Activated naive CD8-positive, alpha-beta T cell treated with anti-CD3 and anti-CD28 coated beads, Interleukin-2, amount 50 U/mL, for 24 hours (primary cell): Measurements from ENCODE around the gene DYSF.

Experiments used
- ATAC-seq: fragments of 150-1000 bp; cut with Tn5 transposase; one replicate; pipeline ENCODE4 v1.10.0; 2021
- DNase-seq: peaks from one replicate; pipeline ENCODE4 v3.0.0; 2021
- H3K27ac Mint-ChIP-seq: one replicate; pipeline ENCODE4 v1.8.0; 2021; ENCODE audit warnings: mild to moderate bottlenecking, mixed read lengths
- H3K27me3 Mint-ChIP-seq: one replicate; pipeline ENCODE4 v1.8.0; 2021; ENCODE audit warnings: mixed read lengths
- H3K36me3 Mint-ChIP-seq: one replicate; pipeline ENCODE4 v1.8.0; 2021; ENCODE audit warnings: low read depth, mixed read lengths
- H3K4me1 Mint-ChIP-seq: one replicate; pipeline ENCODE4 v1.8.0; 2021; ENCODE audit warnings: mixed read lengths
- H3K4me3 Mint-ChIP-seq: one replicate; pipeline ENCODE4 v1.8.0; 2021; ENCODE audit warnings: mild to moderate bottlenecking, moderate library complexity, mixed read lengths
- H3K9me3 Mint-ChIP-seq: one replicate; pipeline ENCODE4 v1.8.0; 2021; ENCODE audit warnings: mixed read lengths

The DYSF gene

GRCh38 chr2:71601136-71602114 lies 148.1 kb downstream of the DYSF start:
- H3K4me3 Mint-ChIP-seq = no peak overlapping the region
- H3K27ac Mint-ChIP-seq = no peak overlapping the region
- peaks cover 11% of the 10 kb centered on the region for H3K27me3 Mint-ChIP-seq
- H3K4me1 Mint-ChIP-seq = peaks cover 6% of the 10 kb centered on the region
- no peaks in the 10 kb centered on the region for H3K36me3 Mint-ChIP-seq
- no peaks in the 10 kb centered on the region for H3K9me3 Mint-ChIP-seq
- no peak for ATAC-seq
- DNase-seq = no peak

- Mint-ChIP-seq H3K27me3 (peaks cover 11% of the 10 kb centered on the region), H3K9me3 (no peaks in the 10 kb centered on the region), H3K36me3 (no peaks in the 10 kb centered on the region), H3K27ac (no peak overlapping the region), H3K4me3 (no peak overlapping the region), H3K4me1 (peaks cover 6% of the 10 kb centered on the region)
- no peak for DNase-seq
- no peak for ATAC-seq
These were observed 148.7 kb downstream of the DYSF start for GRCh38 chr2:71602115-71602495.

GRCh38 chr2:71602581-71602980 lies 149.2 kb downstream of the DYSF start:
- no peak overlapping the region for H3K27ac Mint-ChIP-seq
- DNase-seq (no peak), ATAC-seq (no peak)
- no peaks in the 10 kb centered on the region for H3K9me3 Mint-ChIP-seq
- peaks cover 11% of the 10 kb centered on the region for H3K27me3 Mint-ChIP-seq
- H3K36me3 Mint-ChIP-seq = no peaks in the 10 kb centered on the region
- peaks cover 6% of the 10 kb centered on the region for H3K4me1 Mint-ChIP-seq
- no peak overlapping the region for H3K4me3 Mint-ChIP-seq

GRCh38 chr2:71603311-71603811 lies 150.0 kb downstream of the DYSF start:
- H3K9me3 Mint-ChIP-seq = no peaks in the 10 kb centered on the region
- no peak overlapping the region for H3K4me3 Mint-ChIP-seq
- H3K4me1 Mint-ChIP-seq = peaks cover 6% of the 10 kb centered on the region
- peaks cover 11% of the 10 kb centered on the region for H3K27me3 Mint-ChIP-seq
- no peak for ATAC-seq
- no peak overlapping the region for H3K27ac Mint-ChIP-seq
- DNase-seq = no peak
- H3K36me3 Mint-ChIP-seq = no peaks in the 10 kb centered on the region

GRCh38 chr2:71603851-71604725 lies 150.7 kb downstream of the DYSF start:
- Mint-ChIP-seq H3K9me3 (no peaks in the 10 kb centered on the region), H3K4me3 (no peak overlapping the region), H3K27me3 (peaks cover 11% of the 10 kb centered on the region), H3K27ac (no peak overlapping the region), H3K36me3 (no peaks in the 10 kb centered on the region), H3K4me1 (peaks cover 6% of the 10 kb centered on the region)
- DNase-seq = no peak
- no peak for ATAC-seq

- no peaks in the 10 kb centered on the region for H3K9me3 Mint-ChIP-seq
- ATAC-seq (no peak), DNase-seq (no peak)
- H3K4me1 Mint-ChIP-seq = peaks cover 6% of the 10 kb centered on the region
- no peak overlapping the region for H3K27ac Mint-ChIP-seq
- H3K36me3 Mint-ChIP-seq = no peaks in the 10 kb centered on the region
- no peak overlapping the region for H3K4me3 Mint-ChIP-seq
- H3K27me3 Mint-ChIP-seq = peaks cover 10% of the 10 kb centered on the region
These were observed 151.4 kb downstream of the DYSF start for GRCh38 chr2:71604726-71605120.

- ATAC-seq (no peak), DNase-seq (no peak)
- Mint-ChIP-seq H3K27me3 (peaks cover 9% of the 10 kb centered on the region), H3K4me1 (peaks cover 6% of the 10 kb centered on the region), H3K9me3 (no peaks in the 10 kb centered on the region), H3K36me3 (no peaks in the 10 kb centered on the region), H3K4me3 (no peak overlapping the region), H3K27ac (no peak overlapping the region)
These were observed 151.8 kb downstream of the DYSF start for GRCh38 chr2:71605173-71605641.

GRCh38 chr2:71605781-71606241 lies 152.4 kb downstream of the DYSF start:
- Mint-ChIP-seq H3K9me3 (no peaks in the 10 kb centered on the region), H3K4me1 (peaks cover 6% of the 10 kb centered on the region), H3K4me3 (no peak overlapping the region), H3K36me3 (no peaks in the 10 kb centered on the region), H3K27me3 (peaks cover 9% of the 10 kb centered on the region), H3K27ac (no peak overlapping the region)
- ATAC-seq (no peak), DNase-seq (no peak)

- H3K9me3 Mint-ChIP-seq = no peaks in the 10 kb centered on the region
- peaks cover 6% of the 10 kb centered on the region for H3K4me1 Mint-ChIP-seq
- peaks cover 9% of the 10 kb centered on the region for H3K27me3 Mint-ChIP-seq
- no peaks in the 10 kb centered on the region for H3K36me3 Mint-ChIP-seq
- DNase-seq (no peak), ATAC-seq (no peak)
- H3K4me3 Mint-ChIP-seq = no peak overlapping the region
- no peak overlapping the region for H3K27ac Mint-ChIP-seq
These were observed 152.9 kb downstream of the DYSF start for GRCh38 chr2:71606244-71606643.

- H3K4me1 Mint-ChIP-seq = peaks cover 6% of the 10 kb centered on the region
- no peaks in the 10 kb centered on the region for H3K36me3 Mint-ChIP-seq
- H3K27ac Mint-ChIP-seq = no peak overlapping the region
- peaks cover 9% of the 10 kb centered on the region for H3K27me3 Mint-ChIP-seq
- ATAC-seq = no peak
- DNase-seq = no peak
- no peak overlapping the region for H3K4me3 Mint-ChIP-seq
- no peaks in the 10 kb centered on the region for H3K9me3 Mint-ChIP-seq
These were observed 154.0 kb downstream of the DYSF start for GRCh38 chr2:71607151-71607889.

GRCh38 chr2:71608034-71608433 lies 154.7 kb downstream of the DYSF start:
- H3K9me3 Mint-ChIP-seq = no peaks in the 10 kb centered on the region
- DNase-seq (no peak), ATAC-seq (no peak)
- H3K36me3 Mint-ChIP-seq = no peaks in the 10 kb centered on the region
- peaks cover 11% of the 10 kb centered on the region for H3K27me3 Mint-ChIP-seq
- no peak overlapping the region for H3K4me3 Mint-ChIP-seq
- peaks cover 6% of the 10 kb centered on the region for H3K4me1 Mint-ChIP-seq
- H3K27ac Mint-ChIP-seq = no peak overlapping the region

GRCh38 chr2:71608441-71608840 lies 155.1 kb downstream of the DYSF start:
- no peak for ATAC-seq
- peaks cover 11% of the 10 kb centered on the region for H3K27me3 Mint-ChIP-seq
- no peak overlapping the region for H3K27ac Mint-ChIP-seq
- H3K4me1 Mint-ChIP-seq = peaks cover 2% of the 10 kb centered on the region
- DNase-seq = no peak
- H3K4me3 Mint-ChIP-seq = no peak overlapping the region
- H3K9me3 Mint-ChIP-seq = no peaks in the 10 kb centered on the region
- no peaks in the 10 kb centered on the region for H3K36me3 Mint-ChIP-seq

GRCh38 chr2:71609029-71609428 lies 155.7 kb downstream of the DYSF start:
- H3K27me3 Mint-ChIP-seq = peaks cover 11% of the 10 kb centered on the region
- no peak overlapping the region for H3K4me3 Mint-ChIP-seq
- H3K36me3 Mint-ChIP-seq = no peaks in the 10 kb centered on the region
- no peaks in the 10 kb centered on the region for H3K9me3 Mint-ChIP-seq
- no peak overlapping the region for H3K27ac Mint-ChIP-seq
- DNase-seq (no peak), ATAC-seq (no peak)
- peaks cover 2% of the 10 kb centered on the region for H3K4me1 Mint-ChIP-seq

- Mint-ChIP-seq H3K9me3 (no peaks in the 10 kb centered on the region), H3K36me3 (no peaks in the 10 kb centered on the region), H3K4me1 (peaks cover 2% of the 10 kb centered on the region), H3K27ac (no peak overlapping the region), H3K4me3 (no peak overlapping the region), H3K27me3 (peaks cover 9% of the 10 kb centered on the region)
- ATAC-seq (no peak), DNase-seq (no peak)
These were observed 156.1 kb downstream of the DYSF start for GRCh38 chr2:71609441-71609840.
